ENCODE measurements around the gene SELENOV.

SELENOV gene

DNA sequence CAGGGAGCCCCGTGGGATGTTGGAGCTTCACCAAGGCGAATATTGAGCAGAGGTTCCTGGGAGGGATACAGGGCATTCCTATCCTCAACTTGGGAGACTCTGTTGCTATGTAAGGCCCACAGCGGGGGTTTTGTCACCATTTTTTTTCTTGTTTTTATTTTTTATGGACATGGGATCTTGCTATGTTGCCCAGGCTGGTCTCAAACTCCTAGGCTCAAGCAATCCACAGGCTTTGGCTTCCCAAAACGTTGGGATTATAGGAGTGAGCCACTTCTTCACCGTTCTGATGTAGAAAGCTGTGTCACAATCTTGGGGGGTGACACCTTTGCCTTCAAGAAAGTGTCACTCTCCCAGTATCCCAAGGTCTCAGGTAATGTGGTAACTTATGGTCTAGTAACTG lies 13.6 kb upstream of the SELENOV start:
- TF ChIP-seq, protein P1, sequence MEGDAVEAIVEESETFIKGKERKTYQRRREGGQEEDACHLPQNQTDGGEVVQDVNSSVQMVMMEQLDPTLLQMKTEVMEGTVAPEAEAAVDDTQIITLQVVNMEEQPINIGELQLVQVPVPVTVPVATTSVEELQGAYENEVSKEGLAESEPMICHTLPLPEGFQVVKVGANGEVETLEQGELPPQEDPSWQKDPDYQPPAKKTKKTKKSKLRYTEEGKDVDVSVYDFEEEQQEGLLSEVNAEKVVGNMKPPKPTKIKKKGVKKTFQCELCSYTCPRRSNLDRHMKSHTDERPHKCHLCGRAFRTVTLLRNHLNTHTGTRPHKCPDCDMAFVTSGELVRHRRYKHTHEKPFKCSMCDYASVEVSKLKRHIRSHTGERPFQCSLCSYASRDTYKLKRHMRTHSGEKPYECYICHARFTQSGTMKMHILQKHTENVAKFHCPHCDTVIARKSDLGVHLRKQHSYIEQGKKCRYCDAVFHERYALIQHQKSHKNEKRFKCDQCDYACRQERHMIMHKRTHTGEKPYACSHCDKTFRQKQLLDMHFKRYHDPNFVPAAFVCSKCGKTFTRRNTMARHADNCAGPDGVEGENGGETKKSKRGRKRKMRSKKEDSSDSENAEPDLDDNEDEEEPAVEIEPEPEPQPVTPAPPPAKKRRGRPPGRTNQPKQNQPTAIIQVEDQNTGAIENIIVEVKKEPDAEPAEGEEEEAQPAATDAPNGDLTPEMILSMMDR (conservative IDR thresholded peaks at IDR 0.05) = no peak
- TF ChIP-seq ZFX (IDR thresholded peaks at IDR 0.05) = no peak
- no peak overlapping the region for H3K27ac ChIP-seq

DNA sequence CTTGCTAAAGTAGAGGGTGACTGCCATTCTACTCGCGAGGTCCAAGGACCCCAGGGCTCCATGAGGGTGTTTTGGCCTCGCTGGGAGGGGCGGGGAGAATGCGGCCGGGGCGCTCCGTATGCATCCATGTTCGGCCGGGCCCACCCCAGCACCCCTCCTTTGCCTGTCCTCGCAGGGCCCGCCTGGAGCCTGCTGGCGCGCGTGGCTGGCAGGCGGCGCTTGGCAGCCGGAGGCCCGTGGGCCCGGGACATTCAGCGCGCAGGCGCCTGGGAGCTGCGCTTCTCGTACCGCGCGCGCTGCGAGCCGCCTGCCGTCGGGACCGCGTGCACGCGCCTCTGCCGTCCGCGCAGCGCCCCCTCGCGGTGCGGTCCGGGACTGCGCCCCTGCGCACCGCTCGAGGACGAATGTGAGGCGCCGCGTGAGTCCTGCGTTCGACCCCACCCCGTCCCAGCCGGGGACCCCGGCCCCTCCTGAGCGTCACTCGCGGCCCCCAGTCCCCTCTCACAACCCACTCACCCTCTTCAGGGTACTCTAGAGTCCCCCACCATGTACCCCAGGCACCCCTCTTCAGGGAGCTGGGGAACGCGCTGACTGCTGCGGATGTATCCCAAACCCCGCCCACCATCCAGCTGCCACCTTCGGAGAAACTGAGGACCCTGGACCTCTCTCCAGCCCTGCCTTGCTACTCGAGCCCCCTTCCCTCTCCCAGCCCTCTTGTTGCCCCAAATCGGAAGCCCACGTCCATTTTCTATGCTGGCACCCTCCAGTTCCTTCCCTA lies 12.1 kb upstream of the SELENOV start:
- TF ChIP-seq ZFX (IDR thresholded peaks at IDR 0.05) = peak; percentile 40; the same call in 1 of the 2 replicates
- TF ChIP-seq, protein P1 (conservative IDR thresholded peaks at IDR 0.05) = peak; percentile 99
- H3K27ac ChIP-seq = peak overlapping the region; percentile 31

DNA sequence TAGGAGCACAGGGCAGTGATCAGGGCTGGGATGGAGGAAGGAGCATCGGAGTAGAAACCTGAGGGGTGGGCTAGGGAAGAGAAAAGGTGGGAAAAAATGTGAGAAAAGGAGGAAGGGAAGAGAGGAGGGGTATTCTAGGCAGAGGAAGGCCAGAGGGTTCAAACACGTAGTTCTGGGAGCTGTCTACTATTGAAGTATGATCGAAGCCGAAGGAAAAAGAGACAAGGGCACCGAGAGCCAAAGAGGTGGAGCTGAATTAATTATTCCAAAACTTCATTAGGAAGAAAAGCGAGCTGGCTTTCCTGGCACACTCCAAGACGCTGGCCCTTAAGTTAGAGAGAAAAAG lies 8.4 kb upstream of the SELENOV start:
- H3K27ac ChIP-seq = peak overlapping the region; percentile 72
- no peak for TF ChIP-seq ZFX (IDR thresholded peaks at IDR 0.05)
- TF ChIP-seq, protein P1 (conservative IDR thresholded peaks at IDR 0.05) = no peak

DNA sequence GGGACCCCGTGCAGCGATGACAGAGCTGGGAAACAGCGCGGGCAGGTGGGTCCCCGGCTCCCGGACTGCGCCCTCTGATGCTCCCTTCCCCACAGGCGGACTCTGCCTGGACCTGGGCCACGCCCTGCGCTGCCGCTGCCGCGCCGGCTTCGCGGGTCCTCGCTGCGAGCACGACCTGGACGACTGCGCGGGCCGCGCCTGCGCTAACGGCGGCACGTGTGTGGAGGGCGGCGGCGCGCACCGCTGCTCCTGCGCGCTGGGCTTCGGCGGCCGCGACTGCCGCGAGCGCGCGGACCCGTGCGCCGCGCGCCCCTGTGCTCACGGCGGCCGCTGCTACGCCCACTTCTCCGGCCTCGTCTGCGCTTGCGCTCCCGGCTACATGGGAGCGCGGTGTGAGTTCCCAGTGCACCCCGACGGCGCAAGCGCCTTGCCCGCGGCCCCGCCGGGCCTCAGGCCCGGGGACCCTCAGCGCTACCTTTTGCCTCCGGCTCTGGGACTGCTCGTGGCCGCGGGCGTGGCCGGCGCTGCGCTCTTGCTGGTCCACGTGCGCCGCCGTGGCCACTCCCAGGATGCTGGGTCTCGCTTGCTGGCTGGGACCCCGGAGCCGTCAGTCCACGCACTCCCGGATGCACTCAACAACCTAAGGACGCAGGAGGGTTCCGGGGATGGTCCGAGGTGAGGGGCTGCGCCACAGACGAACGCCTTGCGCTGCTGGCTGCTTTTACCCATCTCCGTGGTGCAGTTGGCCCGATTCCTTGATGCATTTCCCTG lies 7.8 kb upstream of the SELENOV start:
- H3K27ac ChIP-seq = peak overlapping the region; percentile 72
- TF ChIP-seq ZFX (IDR thresholded peaks at IDR 0.05) = peak; percentile 53; the same call in 1 of the 2 replicates
- TF ChIP-seq, protein P1 (conservative IDR thresholded peaks at IDR 0.05) = no peak

DNA sequence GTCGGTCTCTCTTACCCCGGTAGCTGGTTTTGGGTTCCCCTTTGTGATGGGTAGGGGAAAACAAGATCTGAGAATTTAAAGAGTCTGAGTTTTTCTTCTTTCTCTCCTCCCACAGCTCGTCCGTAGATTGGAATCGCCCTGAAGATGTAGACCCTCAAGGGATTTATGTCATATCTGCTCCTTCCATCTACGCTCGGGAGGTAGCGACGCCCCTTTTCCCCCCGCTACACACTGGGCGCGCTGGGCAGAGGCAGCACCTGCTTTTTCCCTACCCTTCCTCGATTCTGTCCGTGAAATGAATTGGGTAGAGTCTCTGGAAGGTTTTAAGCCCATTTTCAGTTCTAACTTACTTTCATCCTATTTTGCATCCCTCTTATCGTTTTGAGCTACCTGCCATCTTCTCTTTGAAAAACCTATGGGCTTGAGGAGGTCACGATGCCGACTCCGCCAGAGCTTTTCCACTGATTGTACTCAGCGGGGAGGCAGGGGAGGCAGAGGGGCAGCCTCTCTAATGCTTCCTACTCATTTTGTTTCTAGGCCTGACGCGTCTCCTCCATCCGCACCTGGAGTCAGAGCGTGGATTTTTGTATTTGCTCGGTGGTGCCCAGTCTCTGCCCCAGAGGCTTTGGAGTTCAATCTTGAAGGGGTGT lies 7.1 kb upstream of the SELENOV start:
- peak overlapping the region; percentile 72 for H3K27ac ChIP-seq
- TF ChIP-seq ZFX (IDR thresholded peaks at IDR 0.05) = no peak
- TF ChIP-seq, protein P1 (conservative IDR thresholded peaks at IDR 0.05) = no peak

DNA sequence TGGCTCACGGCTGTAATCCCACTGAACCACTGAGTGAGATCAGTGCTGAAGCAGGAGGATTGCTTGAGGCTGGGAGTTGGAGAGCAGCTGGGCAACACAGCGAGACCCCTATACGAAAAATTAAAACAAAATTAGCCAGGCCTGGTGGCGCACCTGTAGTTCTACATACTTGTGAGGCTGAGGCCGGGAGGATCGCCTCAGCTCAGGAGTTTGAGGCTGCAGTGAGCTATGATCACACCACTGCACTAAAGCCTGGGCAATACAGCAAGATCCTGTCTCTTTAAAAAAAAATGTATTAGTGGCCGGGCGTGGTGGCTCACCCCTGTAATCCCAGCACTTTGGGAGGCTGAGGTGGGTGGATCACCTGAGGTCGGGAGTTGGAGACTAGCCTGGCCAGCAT lies 6.3 kb upstream of the SELENOV start:
- no peak overlapping the region for H3K27ac ChIP-seq
- TF ChIP-seq, protein P1 (conservative IDR thresholded peaks at IDR 0.05) = no peak
- no peak for TF ChIP-seq ZFX (IDR thresholded peaks at IDR 0.05)

DNA sequence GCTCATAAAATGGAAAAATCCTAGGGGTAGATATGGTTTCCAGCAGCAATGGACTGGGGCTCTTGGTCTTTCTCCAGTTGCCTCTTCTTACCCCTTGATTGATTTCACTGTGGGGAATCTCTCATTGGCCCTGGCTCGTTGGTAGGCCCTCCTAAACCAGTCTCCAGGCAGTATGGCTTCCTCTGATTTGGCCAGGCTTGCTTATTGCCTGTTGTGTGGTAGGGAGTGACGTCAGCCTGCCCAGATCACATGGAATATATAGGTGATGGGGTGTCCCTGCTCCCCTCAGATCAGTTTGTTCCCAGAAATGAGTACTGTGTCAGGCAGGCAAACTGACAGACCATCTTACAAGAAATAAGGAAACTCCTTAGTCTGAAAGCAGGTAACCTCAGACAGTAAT lies 5.7 kb upstream of the SELENOV start:
- TF ChIP-seq ZFX (IDR thresholded peaks at IDR 0.05) = no peak
- TF ChIP-seq, protein P1 (conservative IDR thresholded peaks at IDR 0.05) = no peak
- H3K27ac ChIP-seq = no peak overlapping the region

Measured in C4-2B (cell line).